ENCODE measurements around the gene INS. TPM values are rescaled to one million over a fixed set of nuclear protein-coding genes. Genes with fewer than 3 reads are reported as not detected.

Gene INS
- polyA plus RNA-seq, 1 experiment = not detected

- Histone ChIP-seq H3K27ac (ENCODE audit: low read depth, low read length) (no peak overlapping the region), H3K27me3 (ENCODE audit: control insufficient read depth, insufficient read depth, low read length) (peaks cover 25% of the 10 kb centered on the region), H3K4me3 (ENCODE audit: low read depth, low read length) (no peak overlapping the region), H3K9me3 (ENCODE audit: control insufficient read depth, insufficient read depth, low read length) (peaks cover 4% of the 10 kb centered on the region; the same call in 1 of the 2 replicates)
- POLR2A ChIA-PET = no interaction called here
- DNase-seq (ENCODE audit: low read depth, low spot score) = no peak
- CTCF ChIA-PET = no interaction called here
- TF ChIP-seq CTCF (IDR thresholded peaks at IDR 0.05; ENCODE audit: low read depth, low read length) = no peak
These were observed 47.8 kb upstream of the INS start for GRCh38 chr11:2208691-2209369.

- ChIA-PET POLR2A (no interaction called here), CTCF (no interaction called here)
- peaks cover 4% of the 10 kb centered on the region; the same call in 1 of the 2 replicates for H3K9me3 ChIP-seq (ENCODE audit: control insufficient read depth, insufficient read depth, low read length)
- H3K27me3 ChIP-seq (ENCODE audit: control insufficient read depth, insufficient read depth, low read length) = peaks cover 22% of the 10 kb centered on the region
- DNase-seq (ENCODE audit: low read depth, low spot score) = no peak
- H3K27ac ChIP-seq (ENCODE audit: low read depth, low read length) = no peak overlapping the region
- H3K4me3 ChIP-seq (ENCODE audit: low read depth, low read length) = no peak overlapping the region
- no peak for TF ChIP-seq CTCF (IDR thresholded peaks at IDR 0.05; ENCODE audit: low read depth, low read length)
These were observed 47.0 kb upstream of the INS start for GRCh38 chr11:2207773-2208621.

GRCh38 chr11:2207212-2207611 lies 46.2 kb upstream of the INS start:
- DNase-seq (ENCODE audit: low read depth, low spot score) = no peak
- ChIA-PET CTCF (no interaction called here), POLR2A (no interaction called here)
- Histone ChIP-seq H3K27me3 (ENCODE audit: control insufficient read depth, insufficient read depth, low read length) (peaks cover 22% of the 10 kb centered on the region), H3K4me3 (ENCODE audit: low read depth, low read length) (no peak overlapping the region), H3K9me3 (ENCODE audit: control insufficient read depth, insufficient read depth, low read length) (peaks cover 4% of the 10 kb centered on the region; the same call in 1 of the 2 replicates), H3K27ac (ENCODE audit: low read depth, low read length) (no peak overlapping the region)
- no peak for TF ChIP-seq CTCF (IDR thresholded peaks at IDR 0.05; ENCODE audit: low read depth, low read length)

GRCh38 chr11:2205981-2206690 lies 45.1 kb upstream of the INS start:
- no peak overlapping the region for H3K27ac ChIP-seq (ENCODE audit: low read depth, low read length)
- H3K27me3 ChIP-seq (ENCODE audit: control insufficient read depth, insufficient read depth, low read length) = peaks cover 19% of the 10 kb centered on the region
- no peak overlapping the region for H3K4me3 ChIP-seq (ENCODE audit: low read depth, low read length)
- no peak for DNase-seq (ENCODE audit: low read depth, low spot score)
- peaks cover 4% of the 10 kb centered on the region; the same call in 1 of the 2 replicates for H3K9me3 ChIP-seq (ENCODE audit: control insufficient read depth, insufficient read depth, low read length)
- ChIA-PET CTCF (no interaction called here), POLR2A (no interaction called here)
- TF ChIP-seq CTCF (IDR thresholded peaks at IDR 0.05; ENCODE audit: low read depth, low read length) = no peak

Data from AG04450 (cell line).